Astrocyte (in vitro differentiated cells and primary cell): Measurements from ENCODE around the gene TPM2. TPM values are rescaled to one million over a fixed set of nuclear protein-coding genes. Genes with fewer than 3 reads are reported as not detected.
A peak's percentile ranks its signal among the peaks of the same experiment; 100 is the strongest.

Experiments
- DNase-seq: peaks from one replicate; pipeline ENCODE4 v3.0.0-alpha.2; 2010; ENCODE audit warnings: low read depth
- FAIRE-seq: peaks from 2 replicates; lab custom pipeline; 2011; peaks lifted over from hg19 to GRCh38; lab: Jason Lieb, UNC
- H2AFZ ChIP-seq: 2 replicates; pipeline ENCODE4 v1.6.0; 2012; ENCODE audit warnings: low read depth, low read length, inconsistent platforms
- H3K27ac ChIP-seq: 2 replicates; pipeline ENCODE4 v1.5.1; 2011; ENCODE audit warnings: low read depth, low read length, inconsistent platforms
- H3K27me3 ChIP-seq: 2 replicates; pipeline ENCODE4 v1.6.0; 2011; ENCODE audit warnings: low read length, inconsistent platforms; ENCODE audit not compliant: insufficient read depth
- H3K36me3 ChIP-seq: 2 replicates; pipeline ENCODE4 v1.5.1; 2011; ENCODE audit warnings: low read length, inconsistent platforms; ENCODE audit not compliant: insufficient read depth
- H3K4me1 ChIP-seq: 2 replicates; pipeline ENCODE4 v1.5.1; 2011; ENCODE audit warnings: low read length, inconsistent platforms; ENCODE audit not compliant: insufficient read depth
- H3K4me2 ChIP-seq: 2 replicates; pipeline ENCODE4 v1.6.0; 2012; ENCODE audit warnings: low read length, inconsistent platforms
- H3K4me3 ChIP-seq: 2 replicates; pipeline ENCODE4 v1.5.1; 2011; ENCODE audit warnings: low read depth, mild to moderate bottlenecking, low read length, inconsistent platforms; ENCODE audit not compliant: insufficient read depth
- H3K79me2 ChIP-seq: 2 replicates; pipeline ENCODE4 v1.6.0; 2012; ENCODE audit warnings: mild to moderate bottlenecking, low read length, inconsistent platforms; ENCODE audit not compliant: insufficient read depth
- H3K9ac ChIP-seq: 2 replicates; pipeline ENCODE4 v1.6.0; 2012; ENCODE audit warnings: mild to moderate bottlenecking, low read length, inconsistent platforms
- H3K9me3 ChIP-seq: 2 replicates; pipeline ENCODE4 v1.5.1; 2012; ENCODE audit warnings: low read depth, mild to moderate bottlenecking, low read length, inconsistent platforms; ENCODE audit not compliant: insufficient read depth
- H4K20me1 ChIP-seq: 2 replicates; pipeline ENCODE4 v1.6.0; 2012; ENCODE audit warnings: low read length, inconsistent platforms; ENCODE audit not compliant: insufficient read depth
- H3K27ac Mint-ChIP-seq: one replicate; pipeline ENCODE4 v1.8.0; 2021; ENCODE audit warnings: mild to moderate bottlenecking, mixed read lengths; ENCODE audit not compliant: unreplicated experiment
- H3K27me3 Mint-ChIP-seq: one replicate; pipeline ENCODE4 v1.8.0; 2021; ENCODE audit warnings: low read depth, mixed read lengths; ENCODE audit not compliant: unreplicated experiment
- H3K36me3 Mint-ChIP-seq: one replicate; pipeline ENCODE4 v1.8.0; 2021; ENCODE audit warnings: low read depth, mixed read lengths; ENCODE audit not compliant: unreplicated experiment
- H3K4me1 Mint-ChIP-seq: one replicate; pipeline ENCODE4 v1.8.0; 2021; ENCODE audit warnings: low read depth, mixed read lengths; ENCODE audit not compliant: unreplicated experiment
- H3K4me3 Mint-ChIP-seq: one replicate; pipeline ENCODE4 v1.8.0; 2021; ENCODE audit warnings: mild to moderate bottlenecking, moderate library complexity, mixed read lengths; ENCODE audit not compliant: unreplicated experiment
- H3K9me3 Mint-ChIP-seq: one replicate; pipeline ENCODE4 v1.8.0; 2021; ENCODE audit warnings: mild to moderate bottlenecking, mixed read lengths; ENCODE audit not compliant: unreplicated experiment
- EZH2 ChIP-seq: IDR thresholded peaks from 2 replicates; pipeline ENCODE4 v1.6.1; 2012; ENCODE audit warnings: mild to moderate bottlenecking, low read length, inconsistent platforms; ENCODE audit not compliant: insufficient read depth
- total RNA-seq: library from RNA; stranded (reverse); gene quantifications from 2 replicates; pipeline ENCODE4 v1.2.1, GENCODE V29; 2021
- TF ChIP-seq, protein P1 (sequence below): IDR thresholded peaks from 2 replicates; pipeline ENCODE4 v1.5.1; 2011; ENCODE audit warnings: low read depth, mild to moderate bottlenecking, inconsistent platforms, low read length, moderate library complexity; ENCODE audit not compliant: insufficient read depth

Gene TPM2
- total RNA-seq, 1 donor from 2014 or later, result 2,001 TPM

DNA sequence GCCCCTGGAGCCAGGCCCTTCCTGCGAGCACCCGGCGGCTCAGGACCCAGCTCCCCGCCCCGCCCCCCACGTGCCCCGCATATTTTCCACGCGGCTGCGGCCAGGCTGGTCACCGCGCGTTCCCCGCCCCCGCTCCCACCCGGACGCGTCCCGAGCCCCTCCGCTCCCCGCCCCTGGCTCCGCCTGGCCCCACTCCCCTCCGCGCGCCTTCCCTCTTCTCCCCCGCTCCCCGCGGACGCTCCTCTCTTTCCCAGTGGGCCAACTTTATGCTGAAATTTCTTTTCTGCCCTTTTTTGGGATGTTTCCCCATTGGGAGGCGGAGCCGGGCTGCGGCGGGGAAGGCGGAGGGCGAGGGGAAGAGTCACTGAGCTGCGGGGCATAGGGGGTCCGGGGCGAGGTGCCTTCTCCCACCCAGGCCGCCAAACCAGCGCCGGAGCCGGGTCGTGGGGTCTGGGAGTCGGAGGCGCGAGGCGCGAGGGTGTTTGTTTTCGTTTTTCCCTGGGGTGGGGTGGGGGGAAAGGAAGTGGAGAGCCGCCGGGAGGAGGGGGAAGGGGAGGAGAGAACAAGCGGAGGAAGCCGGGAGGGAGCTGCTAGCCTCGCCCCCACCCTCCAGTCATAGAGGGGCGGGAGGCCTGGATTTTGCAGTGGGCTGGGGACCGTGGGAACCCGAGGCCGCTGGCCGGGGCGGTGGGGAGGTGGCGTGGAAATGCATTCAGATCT, 1.0 kb upstream of the TPM2 start:
- H3K27ac ChIP-seq, result peak overlapping the region; percentile 78
- peak overlapping the region; percentile 97 for H3K4me3 ChIP-seq
- H3K79me2 ChIP-seq, result peaks cover 46% of the 10 kb centered on the region
- no peak for TF ChIP-seq EZH2
- TF ChIP-seq, protein P1, sequence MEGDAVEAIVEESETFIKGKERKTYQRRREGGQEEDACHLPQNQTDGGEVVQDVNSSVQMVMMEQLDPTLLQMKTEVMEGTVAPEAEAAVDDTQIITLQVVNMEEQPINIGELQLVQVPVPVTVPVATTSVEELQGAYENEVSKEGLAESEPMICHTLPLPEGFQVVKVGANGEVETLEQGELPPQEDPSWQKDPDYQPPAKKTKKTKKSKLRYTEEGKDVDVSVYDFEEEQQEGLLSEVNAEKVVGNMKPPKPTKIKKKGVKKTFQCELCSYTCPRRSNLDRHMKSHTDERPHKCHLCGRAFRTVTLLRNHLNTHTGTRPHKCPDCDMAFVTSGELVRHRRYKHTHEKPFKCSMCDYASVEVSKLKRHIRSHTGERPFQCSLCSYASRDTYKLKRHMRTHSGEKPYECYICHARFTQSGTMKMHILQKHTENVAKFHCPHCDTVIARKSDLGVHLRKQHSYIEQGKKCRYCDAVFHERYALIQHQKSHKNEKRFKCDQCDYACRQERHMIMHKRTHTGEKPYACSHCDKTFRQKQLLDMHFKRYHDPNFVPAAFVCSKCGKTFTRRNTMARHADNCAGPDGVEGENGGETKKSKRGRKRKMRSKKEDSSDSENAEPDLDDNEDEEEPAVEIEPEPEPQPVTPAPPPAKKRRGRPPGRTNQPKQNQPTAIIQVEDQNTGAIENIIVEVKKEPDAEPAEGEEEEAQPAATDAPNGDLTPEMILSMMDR, result no peak
- H4K20me1 ChIP-seq, result peaks cover 42% of the 10 kb centered on the region
- H3K4me3 Mint-ChIP-seq, result peak overlapping the region; percentile 85
- peaks cover 36% of the 10 kb centered on the region for H3K4me1 ChIP-seq
- peaks cover 25% of the 10 kb centered on the region for H3K36me3 ChIP-seq
- no peak overlapping the region for H2AFZ ChIP-seq
- FAIRE-seq, result no peak
- no peaks in the 10 kb centered on the region for H3K9me3 ChIP-seq
- H3K36me3 Mint-ChIP-seq, result peaks cover 18% of the 10 kb centered on the region
- DNase-seq, result peak; percentile 72
- no peaks in the 10 kb centered on the region for H3K27me3 ChIP-seq
- peak overlapping the region; percentile 100 for H3K4me2 ChIP-seq
- no peaks in the 10 kb centered on the region for H3K9me3 Mint-ChIP-seq
- H3K27ac Mint-ChIP-seq, result peak overlapping the region; percentile 79
- no peaks in the 10 kb centered on the region for H3K27me3 Mint-ChIP-seq
- H3K4me1 Mint-ChIP-seq, result peaks cover 17% of the 10 kb centered on the region
- peak overlapping the region; percentile 96 for H3K9ac ChIP-seq

DNA sequence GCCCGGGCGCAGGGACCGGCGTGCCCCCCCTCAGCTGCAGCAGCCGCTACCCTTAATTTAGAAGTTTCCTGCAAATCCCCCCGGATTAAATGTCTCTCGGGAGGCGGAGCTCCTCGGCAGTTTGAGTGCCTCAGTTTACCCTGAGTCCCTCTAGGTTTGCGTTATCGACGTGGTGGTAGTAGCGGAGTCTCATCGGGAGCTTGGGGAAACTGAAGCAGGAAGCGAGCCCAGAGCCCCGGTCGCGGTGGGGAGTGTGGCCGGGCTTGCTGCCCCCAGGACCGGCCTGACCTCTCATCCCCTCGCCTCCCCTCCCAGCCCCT, 529 bp upstream of the TPM2 start:
- peak; percentile 55 for DNase-seq
- H2AFZ ChIP-seq, result no peak overlapping the region
- TF ChIP-seq, protein P1, result no peak
- no peak for TF ChIP-seq EZH2
- H3K9me3 ChIP-seq, result no peaks in the 10 kb centered on the region
- peak overlapping the region; percentile 81 for H3K4me3 Mint-ChIP-seq
- peak overlapping the region; percentile 97 for H3K4me3 ChIP-seq
- H3K27me3 Mint-ChIP-seq, result no peaks in the 10 kb centered on the region
- peak overlapping the region; percentile 78 for H3K27ac ChIP-seq
- H3K9ac ChIP-seq, result peak overlapping the region; percentile 96
- peaks cover 16% of the 10 kb centered on the region for H3K36me3 Mint-ChIP-seq
- peaks cover 44% of the 10 kb centered on the region for H4K20me1 ChIP-seq
- no peak for FAIRE-seq
- H3K79me2 ChIP-seq, result peaks cover 51% of the 10 kb centered on the region
- H3K4me1 Mint-ChIP-seq, result peaks cover 23% of the 10 kb centered on the region
- peaks cover 40% of the 10 kb centered on the region for H3K4me1 ChIP-seq
- H3K27me3 ChIP-seq, result no peaks in the 10 kb centered on the region
- peak overlapping the region; percentile 100 for H3K4me2 ChIP-seq
- H3K9me3 Mint-ChIP-seq, result no peaks in the 10 kb centered on the region
- H3K27ac Mint-ChIP-seq, result peak overlapping the region; percentile 90
- peaks cover 29% of the 10 kb centered on the region for H3K36me3 ChIP-seq
